GM12892 (cell line): ENCODE data around the gene GRM1.

ENCODE experiments used
- POLR2A ChIP-seq: IDR thresholded peaks from 2 replicates; pipeline ENCODE4 v1.6.1; 2011; ENCODE audit warnings: low read depth, low read length, control low read depth
- POLR2AphosphoS5 ChIP-seq: IDR thresholded peaks from 2 replicates; pipeline ENCODE4 v1.6.1; 2011; ENCODE audit warnings: low read depth, low read length, control low read depth
- TAF1 ChIP-seq: IDR thresholded peaks from 2 replicates; pipeline ENCODE4 v1.6.1; 2011; ENCODE audit warnings: low read depth, mild to moderate bottlenecking, control low read depth, low read length, borderline replicate concordance

- TF ChIP-seq TAF1 (no peak), POLR2A (no peak), POLR2AphosphoS5 (no peak)
Measured at GRCh38 chr6:146304181-146304580, 275.3 kb downstream of the GRM1 start.
